Left lobe of liver (tissue), 2 donors: ENCODE measurements around the gene JPT1. TPM values are rescaled to one million over a fixed set of nuclear protein-coding genes. Genes with fewer than 3 reads are reported as not detected.

ENCODE experiments used
- ATAC-seq: fragments of 200-7000 bp; cut with Tn5 transposase; one replicate; pipeline ENCODE4 v1.9.1; 2020; ENCODE audit warnings: mild to moderate bottlenecking, moderate library complexity
- DNase-seq: peaks from one replicate; pipeline ENCODE4 v3.0.0-alpha.2; 2020; ENCODE audit warnings: low spot score
- total RNA-seq: library from RNA; stranded (reverse); gene quantifications from one replicate; pipeline ENCODE4 v1.2.1, GENCODE V29; 2021
- donor health status: DM: no; HTN: no; CAD: no; lungs with moderate emphysema.
- donor health status: DM: no; HTN: yes; CAD: no.

The JPT1 gene
- total RNA-seq, 1 donor from 2014 or later, result 14.8 TPM

DNA sequence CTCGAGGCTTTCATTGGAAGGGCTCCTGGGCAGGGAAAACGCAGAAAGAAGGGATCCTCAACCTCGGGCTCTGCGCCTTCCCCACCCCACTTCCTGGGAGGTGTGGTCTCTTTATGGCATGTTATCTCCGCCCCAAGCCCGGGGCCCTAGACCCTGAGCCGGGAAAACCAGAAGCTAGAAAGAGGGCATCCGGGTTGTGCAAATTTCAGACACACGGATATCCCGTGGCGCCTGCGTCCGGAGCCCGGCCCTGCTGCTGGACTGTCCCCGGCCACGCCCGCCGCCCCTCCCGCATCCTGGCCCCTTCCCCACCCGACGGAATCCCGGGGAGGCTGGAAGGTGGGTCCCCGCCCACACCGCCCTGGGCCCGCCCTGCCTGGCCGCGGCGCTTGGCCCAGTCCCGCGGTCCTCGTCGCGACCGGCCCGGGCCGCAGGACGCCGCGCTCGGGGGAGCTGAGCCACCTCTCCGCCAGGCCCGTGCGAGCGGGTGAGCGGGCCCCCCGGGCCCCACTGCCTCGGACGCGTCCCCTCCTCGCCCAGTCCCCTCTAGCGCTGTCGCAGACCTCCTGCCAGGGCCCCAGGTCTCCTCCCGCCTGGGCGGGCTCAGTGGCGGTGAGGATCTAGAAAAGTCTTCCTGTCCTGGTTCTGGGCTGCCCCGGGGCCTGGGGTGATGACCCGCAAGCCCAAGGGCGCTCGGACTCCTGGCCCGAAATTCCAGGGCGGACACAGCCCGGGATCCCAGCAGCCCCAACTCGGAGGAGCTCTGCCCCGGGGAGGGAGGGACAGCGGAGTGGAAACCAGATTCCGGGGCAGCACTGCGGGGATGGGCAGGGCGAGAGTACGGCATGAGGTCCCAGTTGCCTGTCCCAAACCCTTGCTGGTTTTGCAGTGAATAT, 66.5 kb downstream of the JPT1 start, which contains the start of gene SLC16A5:
Gene SLC16A5 (plus strand): TSS at position 397 of the 896 bp plus-strand sequence. CDS start 5,683 bp downstream, outside the sequence.
- peak; percentile 37 for ATAC-seq
- DNase-seq, result peak; percentile 80

DNA sequence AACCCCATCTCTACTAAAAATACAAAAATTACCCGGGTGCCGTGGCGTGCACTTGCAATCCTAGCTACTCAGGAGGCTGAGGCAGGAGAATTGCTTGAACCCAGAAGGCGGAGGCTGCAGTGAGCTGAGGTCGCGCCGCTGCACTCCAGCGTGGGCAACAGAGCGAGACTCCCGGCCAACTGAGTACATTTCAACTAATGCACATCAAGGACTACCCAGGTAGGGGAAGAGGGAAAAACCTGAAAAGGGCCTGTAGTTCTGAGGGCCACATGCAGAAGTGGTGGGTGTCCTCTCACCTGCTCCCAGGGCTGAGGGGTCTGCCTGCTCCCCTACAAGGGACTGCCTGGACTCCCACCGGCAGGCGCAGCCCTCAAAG, 67.1 kb downstream of the JPT1 start:
- ATAC-seq (no peak), DNase-seq (no peak)

DNA sequence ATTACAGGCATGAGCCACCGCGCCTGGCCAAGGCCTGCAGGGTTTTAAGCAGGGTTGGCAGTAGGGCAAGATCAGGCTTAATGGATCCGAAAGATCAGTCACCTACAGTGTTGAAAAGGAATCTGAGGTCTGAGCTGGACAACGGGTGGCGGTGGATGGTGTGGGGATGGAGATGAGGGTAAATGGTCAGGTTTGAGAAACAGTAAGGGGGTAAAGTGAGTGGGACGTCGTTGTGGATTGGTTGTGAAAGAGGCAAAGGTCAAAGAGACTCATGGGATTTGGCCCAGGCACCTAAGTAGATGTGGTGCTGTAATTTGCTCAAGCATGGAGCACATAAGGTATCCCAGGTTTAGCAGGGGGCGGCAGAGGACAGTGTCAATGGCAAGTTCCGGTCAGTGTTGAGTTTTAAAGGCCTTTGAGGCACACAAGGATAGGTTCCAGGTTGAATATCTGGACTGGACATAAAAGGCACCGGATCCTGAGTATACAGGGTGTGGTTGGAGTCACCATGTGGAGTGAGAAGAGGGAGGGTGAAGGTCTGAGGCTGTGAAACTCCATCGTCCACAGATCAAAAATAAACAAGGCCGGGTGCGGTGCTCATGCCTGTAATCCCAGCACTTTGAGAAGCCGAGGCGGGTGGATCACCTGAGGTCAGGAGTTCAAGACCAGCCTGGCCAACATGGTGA, 67.7 kb downstream of the JPT1 start:
- ATAC-seq (peak; percentile 39), DNase-seq (peak; percentile 63)

Other genes starting within 250 kb of the JPT1 start
- not detected for gene USH1G, start 231.3 kb downstream of the JPT1 start, total RNA-seq
- not detected for gene OTOP2, start 230.2 kb downstream of the JPT1 start, total RNA-seq
- gene OTOP3, start 218.6 kb downstream of the JPT1 start, total RNA-seq, result not detected
- 5.9 TPM for gene HID1, start 181.8 kb downstream of the JPT1 start, total RNA-seq
- 1.2 TPM for gene CDR2L, start 166.9 kb downstream of the JPT1 start, total RNA-seq
- 25.8 TPM for gene MRPL58, start 141.8 kb downstream of the JPT1 start, total RNA-seq
- 177 TPM for gene ATP5PD, start 107.5 kb downstream of the JPT1 start, total RNA-seq
- gene KCTD2, start 107.3 kb downstream of the JPT1 start, total RNA-seq, result 7.0 TPM
- gene SLC16A5, start 66.6 kb downstream of the JPT1 start, total RNA-seq, result 1.2 TPM
- 5.6 TPM for gene ARMC7, start 44.5 kb downstream of the JPT1 start, total RNA-seq
- 11.9 TPM for gene NT5C, start 22.8 kb downstream of the JPT1 start, total RNA-seq
- gene SUMO2, start 28.4 kb upstream of the JPT1 start, total RNA-seq, result 94.9 TPM
- 33.8 TPM for gene NUP85, start 51.2 kb upstream of the JPT1 start, total RNA-seq
- gene GGA3, start 107.1 kb upstream of the JPT1 start, total RNA-seq, result 17.9 TPM
- gene MRPS7, start 107.4 kb upstream of the JPT1 start, total RNA-seq, result 36.1 TPM
- 7.7 TPM for gene MIF4GD, start 116.7 kb upstream of the JPT1 start, total RNA-seq
- 3.6 TPM for gene SLC25A19, start 134.9 kb upstream of the JPT1 start, total RNA-seq